Mucosa of rectum (tissue), 2 donors: ENCODE results near the gene SLC25A15.

ENCODE experiments used
- H3K27ac ChIP-seq, 2 donors: one replicate each; pipeline ENCODE4 v1.7.0; 2013; ENCODE audit warnings: inconsistent platforms in 2 of 2, low read depth in 2 of 2, low read length in 2 of 2
- H3K27me3 ChIP-seq, 2 donors: one replicate each; pipeline ENCODE4 v1.7.0; 2013; ENCODE audit warnings: low read length in 2 of 2; ENCODE audit not compliant: control insufficient read depth in 2 of 2, insufficient read depth in 2 of 2
- H3K36me3 ChIP-seq, 2 donors: one replicate each; pipeline ENCODE4 v1.7.0; 2013; ENCODE audit warnings: low read length in 2 of 2; ENCODE audit not compliant: control insufficient read depth in 2 of 2, insufficient read depth in 2 of 2
- H3K4me1 ChIP-seq, 2 donors: one replicate each; pipeline ENCODE4 v1.7.0; 2013; ENCODE audit warnings: low read length in 2 of 2, mild to moderate bottlenecking in 1 of 2; ENCODE audit not compliant: control insufficient read depth in 2 of 2, insufficient read depth in 2 of 2
- H3K4me3 ChIP-seq, 2 donors: one replicate each; pipeline ENCODE4 v1.7.0; 2013; ENCODE audit warnings: low read length in 2 of 2
- H3K9ac ChIP-seq, 2 donors: one replicate each; pipeline ENCODE4 v1.7.0; 2013; ENCODE audit warnings: low read length in 2 of 2, low read depth in 1 of 2, mild to moderate bottlenecking in 1 of 2
- H3K9me3 ChIP-seq, 2 donors: one replicate each; pipeline ENCODE4 v1.7.0; 2013; ENCODE audit warnings: low read length in 2 of 2; ENCODE audit not compliant: control insufficient read depth in 2 of 2
- donor health status: healthy.
- donor health status: Normal muscosa, but diverticular disease.

The SLC25A15 gene

DNA sequence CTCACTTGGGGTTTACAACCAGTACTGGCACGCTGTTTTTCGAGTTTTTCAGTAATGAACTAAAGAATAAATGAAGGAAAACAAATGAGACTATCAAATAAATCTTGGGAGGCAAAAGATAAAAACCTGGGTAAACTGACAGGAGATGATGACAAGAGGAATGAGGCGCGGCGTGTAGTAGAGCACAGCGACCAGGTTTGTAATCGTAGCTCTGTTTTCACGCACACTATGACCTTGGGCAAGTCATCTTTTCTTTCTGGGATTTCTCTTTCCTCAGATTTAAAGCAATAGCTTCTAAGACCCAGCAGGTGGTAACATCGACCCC is 18.8 kb upstream of the SLC25A15 start:
- H3K36me3 ChIP-seq: no peaks in the 10 kb centered on the region
- no peaks in the 10 kb centered on the region for H3K27me3 ChIP-seq
- peak overlapping the region; percentile 88 to 90 for H3K27ac ChIP-seq
- no peaks in the 10 kb centered on the region for H3K9me3 ChIP-seq
- H3K4me3 ChIP-seq: peak overlapping the region; percentile 95 to 100
- peak overlapping the region; percentile 97 to 98 for H3K9ac ChIP-seq
- H3K4me1 ChIP-seq: peaks cover 6 to 10% of the 10 kb centered on the region in 2 donors

DNA sequence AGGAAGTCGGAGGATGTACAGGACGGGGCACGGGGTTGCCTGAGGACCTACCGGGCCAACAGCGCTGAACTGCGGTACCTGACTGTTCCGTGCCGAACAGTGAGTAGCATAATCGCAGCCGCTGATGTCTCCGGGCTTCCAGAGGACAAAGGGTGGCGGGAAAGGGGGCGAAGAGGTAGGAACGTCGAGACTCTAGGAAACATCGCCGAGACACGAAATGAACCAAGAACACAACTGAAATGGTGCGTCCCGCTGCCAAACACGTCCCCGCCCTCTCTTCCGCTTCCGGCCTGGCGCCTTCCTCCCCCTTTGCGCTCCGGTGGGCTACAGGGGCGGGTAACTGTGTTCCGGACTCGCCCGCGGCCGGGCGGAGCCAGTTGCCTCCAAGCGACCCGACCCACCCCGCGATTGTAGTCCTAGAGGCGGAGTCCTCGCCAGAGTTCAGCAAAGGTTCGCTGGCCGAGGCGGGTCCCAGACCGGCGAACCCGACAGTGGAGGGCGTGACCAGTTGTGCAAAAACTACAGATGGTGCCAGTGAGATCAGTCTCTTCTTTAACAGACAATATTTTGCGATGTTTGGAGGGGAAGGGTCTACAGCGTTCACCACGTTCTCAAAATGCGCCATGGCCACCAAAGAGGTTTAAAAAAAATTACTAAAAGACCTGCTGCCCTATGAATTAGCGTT is 18.3 kb upstream of the SLC25A15 start, which contains the start of gene MRPS31:
Gene MRPS31 (minus strand): TSS at position 257 of the 685 bp plus-strand sequence. CDS start 54 bp downstream, at position 203.
- Histone ChIP-seq H3K4me1 (peaks cover 6 to 10% of the 10 kb centered on the region in 2 donors), H3K27ac (peak within 1 kb of the TSS; percentile 88 to 90), H3K36me3 (no peaks in the 10 kb centered on the region), H3K9ac (peak within 1 kb of the TSS; percentile 97 to 98), H3K27me3 (no peaks in the 10 kb centered on the region), H3K9me3 (no peaks in the 10 kb centered on the region), H3K4me3 (peak within 1 kb of the TSS; percentile 95 to 100)

DNA sequence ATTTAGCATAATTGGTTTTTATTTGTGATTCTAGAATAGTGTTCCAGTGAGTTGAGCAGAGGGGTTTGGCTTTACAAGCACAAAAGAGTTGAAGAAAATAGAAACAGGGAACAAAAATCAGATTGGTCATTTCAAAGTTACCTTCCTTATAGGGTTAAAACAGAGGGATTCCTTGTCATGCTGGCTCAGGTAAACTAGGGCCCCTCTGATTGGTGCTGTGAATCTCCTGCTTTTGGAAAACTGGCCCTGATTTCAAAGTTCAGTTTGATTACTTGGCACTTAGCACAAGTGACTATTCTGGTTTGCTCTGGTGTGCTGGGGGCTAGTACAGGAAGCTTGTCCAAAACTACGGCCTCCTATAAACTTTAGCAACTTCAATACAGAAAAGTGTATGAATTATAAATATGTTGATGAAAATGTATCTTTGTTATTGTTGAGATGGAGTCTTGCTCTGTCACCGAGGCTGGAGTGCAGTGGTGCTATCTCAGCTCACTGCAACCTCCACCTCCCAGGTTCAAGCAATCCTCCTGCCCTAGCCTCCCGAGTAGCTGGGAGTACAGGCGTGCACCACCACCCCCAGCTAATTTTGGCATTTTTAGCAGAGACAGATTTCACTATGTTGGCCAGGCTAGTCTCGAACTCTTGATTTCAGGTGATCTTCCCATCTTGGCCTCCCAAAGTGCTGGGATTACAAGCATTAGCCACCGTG is 16.5 kb upstream of the SLC25A15 start:
- Histone ChIP-seq H3K27me3 (no peaks in the 10 kb centered on the region), H3K36me3 (no peaks in the 10 kb centered on the region), H3K9ac (no peak overlapping the region), H3K4me3 (no peak overlapping the region), H3K4me1 (peaks cover 11 to 18% of the 10 kb centered on the region in 2 donors), H3K27ac (no peak overlapping the region), H3K9me3 (no peaks in the 10 kb centered on the region)

DNA sequence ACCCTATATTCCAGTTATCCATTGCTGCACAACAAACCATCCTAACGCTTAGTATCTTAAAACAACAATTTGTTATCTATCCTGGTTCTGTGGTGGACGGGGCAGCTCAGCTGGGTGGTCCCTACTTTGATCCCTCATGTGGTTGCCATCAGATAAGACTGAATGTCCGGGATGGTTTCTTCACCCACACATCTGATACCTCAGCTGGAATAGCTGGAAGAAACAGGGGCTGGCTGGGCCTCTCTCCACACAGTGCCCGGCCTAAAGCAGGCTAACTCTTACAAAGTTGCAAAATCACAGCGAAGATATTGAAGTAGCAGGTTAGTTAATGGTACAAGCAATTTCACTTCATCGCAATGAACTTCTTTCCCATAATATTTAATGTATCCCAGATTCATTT is 14.7 kb upstream of the SLC25A15 start:
- no peak overlapping the region for H3K4me3 ChIP-seq
- no peaks in the 10 kb centered on the region for H3K36me3 ChIP-seq
- no peak overlapping the region for H3K9ac ChIP-seq
- H3K27ac ChIP-seq: no peak overlapping the region
- peaks cover 11 to 16% of the 10 kb centered on the region in 2 donors for H3K4me1 ChIP-seq
- no peaks in the 10 kb centered on the region for H3K9me3 ChIP-seq
- H3K27me3 ChIP-seq: no peaks in the 10 kb centered on the region

DNA sequence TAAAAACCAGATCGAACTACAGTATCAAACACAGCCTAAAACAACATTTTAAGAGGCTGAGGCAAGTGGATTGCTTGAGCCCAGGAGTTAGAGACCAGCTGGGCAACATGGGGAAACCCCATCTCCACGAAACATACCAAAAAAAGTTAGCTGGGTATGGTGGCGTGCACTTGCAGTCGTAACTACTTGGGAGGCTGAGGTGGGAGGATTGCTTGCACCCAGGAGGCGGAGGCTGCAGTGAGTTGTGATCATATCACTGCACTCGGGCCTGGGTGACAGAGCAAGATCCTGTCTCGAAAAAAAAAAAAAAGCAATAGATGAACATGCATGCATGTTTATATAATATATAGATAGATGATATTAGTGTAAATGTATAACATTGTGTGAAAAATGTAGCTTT is 13.2 kb upstream of the SLC25A15 start:
- H3K27me3 ChIP-seq: no peaks in the 10 kb centered on the region
- peak overlapping the region in 1 of 2 donors; percentile 2 for H3K9ac ChIP-seq
- no peaks in the 10 kb centered on the region for H3K36me3 ChIP-seq
- no peak overlapping the region for H3K4me3 ChIP-seq
- H3K9me3 ChIP-seq: no peaks in the 10 kb centered on the region
- H3K4me1 ChIP-seq: peaks cover 4 to 8% of the 10 kb centered on the region in 2 donors
- peak overlapping the region in 1 of 2 donors; percentile 49 for H3K27ac ChIP-seq

DNA sequence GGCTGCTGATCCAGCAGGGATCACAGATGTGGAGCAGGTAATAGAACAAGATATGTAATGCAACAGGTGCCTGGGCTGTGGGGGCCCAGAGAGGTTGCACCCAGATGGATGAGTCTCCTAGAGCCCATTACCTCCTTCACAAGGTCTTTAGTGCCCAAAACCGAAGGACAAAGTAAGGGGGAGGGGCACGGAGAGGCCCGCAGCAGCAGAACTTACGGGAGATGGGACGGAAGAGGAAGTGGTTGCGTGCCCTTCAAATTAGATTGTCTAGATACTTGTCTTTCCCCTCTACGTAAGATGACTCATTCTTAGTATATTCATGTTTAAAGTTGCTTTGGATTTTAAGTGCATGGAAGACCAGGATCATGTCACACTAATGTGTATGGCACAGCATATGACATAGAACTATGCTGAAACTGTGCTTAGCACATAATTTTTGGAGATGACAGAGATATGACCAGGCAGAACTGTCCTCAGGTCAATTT is 12.7 kb upstream of the SLC25A15 start:
- no peak overlapping the region for H3K4me3 ChIP-seq
- no peaks in the 10 kb centered on the region for H3K36me3 ChIP-seq
- peak overlapping the region in 1 of 2 donors; percentile 2 for H3K9ac ChIP-seq
- H3K27me3 ChIP-seq: no peaks in the 10 kb centered on the region
- peak overlapping the region in 1 of 2 donors; percentile 49 for H3K27ac ChIP-seq
- H3K9me3 ChIP-seq: no peaks in the 10 kb centered on the region
- peaks cover 4 to 8% of the 10 kb centered on the region in 2 donors for H3K4me1 ChIP-seq

DNA sequence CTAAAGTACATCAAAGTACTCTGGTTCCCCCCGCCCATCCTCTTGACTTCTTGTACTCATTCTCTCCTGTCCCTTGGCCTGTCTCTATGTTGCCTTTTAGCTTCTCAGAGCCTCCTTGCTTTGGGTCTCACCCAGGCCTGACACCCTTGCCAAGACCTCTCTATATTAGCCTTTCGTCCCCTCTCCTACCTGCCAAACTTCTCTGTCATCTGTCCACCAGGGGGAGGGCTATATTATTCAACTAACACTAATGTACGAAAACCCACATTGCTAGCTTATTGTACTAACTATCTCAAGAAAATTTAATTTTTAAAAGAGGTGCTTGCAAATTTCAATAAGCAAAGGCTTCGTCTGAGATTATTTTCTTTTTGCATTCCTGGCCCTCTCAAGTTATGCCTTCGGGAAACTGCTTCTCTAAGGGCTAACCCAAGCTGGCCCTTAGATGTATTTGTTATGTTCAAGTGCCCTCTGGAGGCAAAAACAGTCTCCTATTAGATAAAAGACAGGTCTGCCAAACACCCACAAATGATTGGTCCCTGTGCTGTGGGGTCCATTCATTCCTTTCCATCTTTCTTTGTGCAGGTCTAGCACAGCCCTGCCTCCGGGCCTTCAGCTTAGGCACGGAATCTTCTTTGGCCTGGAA is 12.1 kb upstream of the SLC25A15 start:
- Histone ChIP-seq H3K9ac (peak overlapping the region; percentile 25 to 29), H3K9me3 (no peaks in the 10 kb centered on the region), H3K36me3 (no peaks in the 10 kb centered on the region), H3K27ac (peak overlapping the region in 1 of 2 donors; percentile 49), H3K4me3 (peak overlapping the region; percentile 55 to 69), H3K4me1 (peaks cover 4 to 8% of the 10 kb centered on the region in 2 donors), H3K27me3 (no peaks in the 10 kb centered on the region)

DNA sequence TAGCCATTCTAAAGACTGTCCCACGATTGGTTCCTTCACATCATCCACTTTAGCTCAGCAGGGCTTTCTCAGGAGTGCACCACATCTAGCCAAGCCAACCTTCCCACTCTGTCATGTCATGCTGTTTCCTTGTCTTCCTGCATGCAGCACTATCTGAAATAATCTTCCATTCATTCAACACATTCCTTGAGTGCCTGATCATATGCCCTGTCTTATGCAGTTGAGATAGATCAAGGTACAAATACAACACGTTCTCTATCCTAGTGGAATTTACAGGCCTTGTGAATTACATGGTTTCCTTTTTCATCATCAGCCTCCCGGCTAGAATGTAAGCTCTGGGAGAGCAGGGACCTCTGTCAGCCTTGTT is 11.6 kb upstream of the SLC25A15 start:
- Histone ChIP-seq H3K9ac (peak overlapping the region in 1 of 2 donors; percentile 25), H3K36me3 (no peaks in the 10 kb centered on the region), H3K9me3 (no peaks in the 10 kb centered on the region), H3K4me1 (peaks cover 4 to 8% of the 10 kb centered on the region in 2 donors), H3K4me3 (peak overlapping the region in 1 of 2 donors; percentile 69), H3K27me3 (no peaks in the 10 kb centered on the region), H3K27ac (no peak overlapping the region)

DNA sequence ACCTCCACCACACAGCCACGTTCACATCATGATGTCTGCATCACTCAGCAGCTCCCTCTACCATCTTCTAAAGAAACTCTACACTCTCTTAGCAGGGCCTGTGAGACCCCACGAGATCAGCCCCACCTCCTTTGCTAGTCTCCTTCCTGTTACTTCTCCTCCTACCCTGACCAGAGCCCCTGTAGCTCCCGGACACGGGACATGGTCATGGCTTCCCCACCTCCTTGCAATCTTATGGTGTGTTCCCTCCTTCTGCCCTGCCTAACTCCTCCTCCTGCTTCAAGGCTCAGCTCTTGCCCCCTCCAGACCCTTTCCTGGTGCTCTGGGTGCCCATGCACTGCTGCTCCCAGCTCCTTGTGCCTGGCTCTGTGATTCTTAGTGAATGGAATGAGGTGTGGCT is 10.4 kb upstream of the SLC25A15 start:
- H3K27me3 ChIP-seq: no peaks in the 10 kb centered on the region
- peaks cover 4 to 8% of the 10 kb centered on the region in 2 donors for H3K4me1 ChIP-seq
- H3K4me3 ChIP-seq: no peak overlapping the region
- H3K36me3 ChIP-seq: no peaks in the 10 kb centered on the region
- H3K9ac ChIP-seq: no peak overlapping the region
- H3K9me3 ChIP-seq: no peaks in the 10 kb centered on the region
- H3K27ac ChIP-seq: no peak overlapping the region

DNA sequence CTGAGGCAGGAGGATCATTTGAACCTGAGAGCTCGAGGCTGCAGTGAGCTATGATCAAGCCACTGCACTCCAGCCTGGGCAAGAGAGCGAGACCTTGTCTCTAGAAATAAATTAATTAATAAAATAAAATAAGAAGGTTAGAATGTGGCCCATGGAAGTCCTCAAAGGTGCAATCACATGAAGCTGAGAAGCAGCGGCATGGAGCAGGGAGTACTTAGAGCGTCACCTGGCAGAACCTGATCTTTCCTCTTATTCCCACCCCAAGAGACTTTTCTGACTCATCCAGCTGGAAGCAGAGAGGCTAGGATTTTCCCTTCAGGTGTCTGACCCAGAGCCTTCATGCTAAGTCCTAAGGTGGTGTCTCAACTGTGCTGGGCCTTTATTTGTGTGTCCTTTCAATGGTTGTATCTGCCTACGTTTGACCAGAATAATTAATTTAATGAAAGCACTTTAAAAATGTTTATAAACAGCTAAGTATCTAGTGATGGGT is 9.6 kb upstream of the SLC25A15 start:
- Histone ChIP-seq H3K9me3 (no peaks in the 10 kb centered on the region), H3K27me3 (no peaks in the 10 kb centered on the region), H3K4me3 (no peak overlapping the region), H3K9ac (no peak overlapping the region), H3K27ac (no peak overlapping the region), H3K4me1 (peaks cover 4 to 8% of the 10 kb centered on the region in 2 donors), H3K36me3 (no peaks in the 10 kb centered on the region)
